Trophoblast cell (in vitro differentiated cells and primary cell): ENCODE results near the gene PFDN6.
"Not testable (repeated sequence)": the region's sequence is repeated elsewhere in the genome, so short reads cannot be mapped to it uniquely, and the experiment has no call there.

Experiments
- DNase-seq, 2 donors: peaks; one replicate each; pipeline ENCODE4 v3.0.0-alpha.2; 2016
- H2AFZ ChIP-seq: 2 replicates; pipeline ENCODE4 v1.6.1; 2013; ENCODE audit warnings: low read length, moderate library complexity, mild to moderate bottlenecking; ENCODE audit not compliant: insufficient read depth, poor library complexity
- H2AK5ac ChIP-seq: 2 replicates; pipeline ENCODE4 v1.6.1; 2013; ENCODE audit warnings: mild to moderate bottlenecking, low read length
- H2BK120ac ChIP-seq: 2 replicates; pipeline ENCODE4 v1.6.1; 2013; ENCODE audit warnings: low read length, mild to moderate bottlenecking, moderate library complexity; ENCODE audit not compliant: insufficient read depth, poor library complexity
- H2BK12ac ChIP-seq: 2 replicates; pipeline ENCODE4 v1.6.1; 2013; ENCODE audit warnings: mild to moderate bottlenecking, low read length, moderate library complexity
- H2BK5ac ChIP-seq: 2 replicates; pipeline ENCODE4 v1.6.1; 2013; ENCODE audit warnings: low read length, low read depth, moderate library complexity, mild to moderate bottlenecking; ENCODE audit not compliant: poor library complexity
- H3K14ac ChIP-seq: 2 replicates; pipeline ENCODE4 v1.6.1; 2013; ENCODE audit warnings: mild to moderate bottlenecking, low read length
- H3K18ac ChIP-seq: 2 replicates; pipeline ENCODE4 v1.6.1; 2013; ENCODE audit warnings: mild to moderate bottlenecking, low read length
- H3K23ac ChIP-seq: 2 replicates; pipeline ENCODE4 v1.6.1; 2013; ENCODE audit warnings: low read length
- H3K27ac ChIP-seq: 2 replicates; pipeline ENCODE4 v1.5.1; 2013; ENCODE audit warnings: low read depth, mild to moderate bottlenecking, inconsistent platforms, low read length, moderate library complexity
- H3K27me3 ChIP-seq: 2 replicates; pipeline ENCODE4 v1.6.1; 2013; ENCODE audit warnings: inconsistent platforms, mild to moderate bottlenecking, low read length, moderate library complexity; ENCODE audit not compliant: insufficient read depth
- H3K36me3 ChIP-seq, 2 experiments: 1 replicate in 1 of 2; 2 replicates in 1 of 2; pipeline ENCODE4 v1.6.1; 2013; ENCODE audit warnings: low read length in 2 of 2, mild to moderate bottlenecking in 2 of 2, moderate library complexity in 1 of 2; ENCODE audit not compliant: insufficient read depth in 2 of 2, control insufficient read depth in 1 of 2
- H3K4ac ChIP-seq: 2 replicates; pipeline ENCODE4 v1.6.1; 2013; ENCODE audit warnings: low read depth, mild to moderate bottlenecking, low read length, moderate library complexity
- H3K4me1 ChIP-seq, 2 experiments: 1 replicate in 1 of 2; 2 replicates in 1 of 2; pipeline ENCODE4 v1.6.1; 2013; ENCODE audit warnings: low read length in 2 of 2, mild to moderate bottlenecking in 2 of 2, moderate library complexity in 1 of 2; ENCODE audit not compliant: insufficient read depth in 2 of 2, control insufficient read depth in 1 of 2
- H3K4me2 ChIP-seq: 2 replicates; pipeline ENCODE4 v1.6.1; 2013; ENCODE audit warnings: inconsistent platforms, mild to moderate bottlenecking, low read length, moderate library complexity
- H3K4me3 ChIP-seq: 2 replicates; pipeline ENCODE4 v1.5.1; 2013; ENCODE audit warnings: mild to moderate bottlenecking, low read depth, low read length, inconsistent platforms
- H3K79me1 ChIP-seq: one replicate; pipeline ENCODE4 v1.6.1; 2013; ENCODE audit warnings: low read length
- H3K79me2 ChIP-seq: 2 replicates; pipeline ENCODE4 v1.6.1; 2013; ENCODE audit warnings: low read length, mild to moderate bottlenecking; ENCODE audit not compliant: control insufficient read depth, insufficient read depth, poor library complexity
- H3K9ac ChIP-seq: 2 replicates; pipeline ENCODE4 v1.6.1; 2013; ENCODE audit warnings: mild to moderate bottlenecking, low read length
- H3K9me3 ChIP-seq: 2 replicates; pipeline ENCODE4 v1.6.1; 2013; ENCODE audit warnings: low read depth, mild to moderate bottlenecking, control low read depth, inconsistent platforms, low read length; ENCODE audit not compliant: insufficient read depth
- H4K12ac ChIP-seq: 2 replicates; pipeline ENCODE4 v1.6.1; 2013; ENCODE audit warnings: low read depth, mild to moderate bottlenecking, low read length, moderate library complexity
- H4K8ac ChIP-seq: 2 replicates; pipeline ENCODE4 v1.6.1; 2013; ENCODE audit warnings: low read depth, mild to moderate bottlenecking, low read length, moderate library complexity
- H4K91ac ChIP-seq: one replicate; pipeline ENCODE4 v1.6.1; 2013; ENCODE audit warnings: low read depth, mild to moderate bottlenecking, low read length, moderate library complexity
- WGBS: extraction: QIAGEN DNeasy Blood & Tissue Kit; methylation state at CpG from one replicate; pipeline ENCODE4 v1.1.7; 2013; ENCODE audit warnings: missing lambda C conversion rate; ENCODE audit not compliant: insufficient read length, insufficient coverage; ENCODE audit errors: extremely low coverage; 5-methylcytosine and 5-hydroxymethylcytosine counted together

PFDN6 gene

GRCh38 chr6:33262490-33262889, 26.9 kb upstream of the PFDN6 start:
- H3K4ac ChIP-seq, H3K79me1 ChIP-seq, H4K8ac ChIP-seq, H3K4me3 ChIP-seq, H3K27ac ChIP-seq, H2BK5ac ChIP-seq, H3K18ac ChIP-seq, H3K23ac ChIP-seq, H3K9ac ChIP-seq, H2AK5ac ChIP-seq, H2BK120ac ChIP-seq, H3K9me3 ChIP-seq, H4K12ac ChIP-seq, H3K4me1 ChIP-seq, H2AFZ ChIP-seq, H3K79me2 ChIP-seq, H3K4me2 ChIP-seq, H3K27me3 ChIP-seq, DNase-seq, H4K91ac ChIP-seq, H2BK12ac ChIP-seq, H3K14ac ChIP-seq: not testable (repeated sequence)
- H3K36me3 ChIP-seq = peaks cover 43 to 47% of the 10 kb centered on the region in 2 experiments
- no CpG with 5 or more reads among the region's 3 CpGs for WGBS

- Histone ChIP-seq H4K91ac (no peak overlapping the region), H4K8ac (no peak overlapping the region), H3K4me3 (no peak overlapping the region), H3K27ac (no peak overlapping the region), H3K14ac (no peak overlapping the region), H3K9me3 (no peaks in the 10 kb centered on the region), H2BK5ac (no peak overlapping the region), H2AFZ (no peak overlapping the region), H3K4me1 (no peaks in the 10 kb centered on the region), H2AK5ac (no peak overlapping the region), H2BK120ac (no peak overlapping the region), H3K4ac (no peak overlapping the region), H3K36me3 (peaks cover 50 to 51% of the 10 kb centered on the region in 2 experiments), H3K79me2 (no peaks in the 10 kb centered on the region), H2BK12ac (no peak overlapping the region), H3K79me1 (no peaks in the 10 kb centered on the region), H3K4me2 (no peak overlapping the region), H3K9ac (no peak overlapping the region), H3K23ac (no peak overlapping the region), H4K12ac (no peak overlapping the region), H3K18ac (no peak overlapping the region), H3K27me3 (no peaks in the 10 kb centered on the region)
- WGBS = no CpG with 5 or more reads among the region's 7 CpGs
- no peak for DNase-seq
These were observed 25.4 kb upstream of the PFDN6 start for GRCh38 chr6:33264015-33264414.

- Histone ChIP-seq H2BK5ac (peak overlapping the region; percentile 85), H3K9me3 (no peaks in the 10 kb centered on the region), H3K79me1 (peaks cover 11% of the 10 kb centered on the region), H2BK120ac (peak overlapping the region; percentile 59), H3K27ac (peak overlapping the region; percentile 80), H3K4me1 (peaks cover 1 to 3% of the 10 kb centered on the region in 2 experiments), H3K79me2 (peaks cover 10% of the 10 kb centered on the region), H2AFZ (peak overlapping the region; percentile 91), H3K18ac (peak overlapping the region; percentile 40), H4K91ac (peak overlapping the region; percentile 89), H3K4me3 (peak overlapping the region; percentile 89), H3K9ac (peak overlapping the region; percentile 96), H3K14ac (peak overlapping the region; percentile 87), H3K27me3 (no peaks in the 10 kb centered on the region), H3K23ac (no peak overlapping the region), H3K4me2 (peak overlapping the region; percentile 83), H4K8ac (peak overlapping the region; percentile 97), H2AK5ac (no peak overlapping the region), H3K4ac (peak overlapping the region; percentile 57), H2BK12ac (no peak overlapping the region), H4K12ac (peak overlapping the region; percentile 88), H3K36me3 (peaks cover 40 to 50% of the 10 kb centered on the region in 2 experiments)
- no peak for DNase-seq
- WGBS = no CpG with 5 or more reads among the region's 7 CpGs
These were observed 18.3 kb upstream of the PFDN6 start for GRCh38 chr6:33271117-33271467.

GRCh38 chr6:33271468-33272274, 17.7 kb upstream of the PFDN6 start, which contains the start of the genes RPS18 and VPS52:
RPS18 (plus strand) TSS chr6:33272075; CDS start chr6:33272120, 45 bp downstream.
VPS52 (minus strand) TSS chr6:33271876; CDS start chr6:33271675, 201 bp downstream.
- Histone ChIP-seq H3K9me3 (no peaks in the 10 kb centered on the region), H3K4me2 (peak within 1 kb of the TSS; percentile 83), H3K79me2 (peaks cover 10% of the 10 kb centered on the region), H3K9ac (peak within 1 kb of the TSS; percentile 97), H3K18ac (peak within 1 kb of the TSS; percentile 40), H2AFZ (peak within 1 kb of the TSS; percentile 91), H2BK120ac (peak within 1 kb of the TSS; percentile 59), H3K27ac (peak within 1 kb of the TSS; percentile 80), H2BK12ac (no peak within 1 kb of the TSS), H3K4ac (peak within 1 kb of the TSS; percentile 73), H3K14ac (peak within 1 kb of the TSS; percentile 87), H3K36me3 (peaks cover 37 to 49% of the 10 kb centered on the region in 2 experiments), H3K4me1 (peaks cover 3 to 5% of the 10 kb centered on the region in 2 experiments), H4K8ac (peak within 1 kb of the TSS; percentile 97), H4K12ac (peak within 1 kb of the TSS; percentile 88), H3K27me3 (no peaks in the 10 kb centered on the region), H2BK5ac (peak within 1 kb of the TSS; percentile 85), H4K91ac (peak within 1 kb of the TSS; percentile 89), H3K4me3 (peak within 1 kb of the TSS; percentile 89), H2AK5ac (peak within 1 kb of the TSS; percentile 8), H3K23ac (no peak within 1 kb of the TSS), H3K79me1 (peaks cover 11% of the 10 kb centered on the region)
- peak; percentile 99 to 100 for DNase-seq
- no CpG with 5 or more reads among the region's 48 CpGs for WGBS
